Mononuclear cell (primary cell): ENCODE data around the gene PRKCQ. TPM values are rescaled to one million over a fixed set of nuclear protein-coding genes. Genes with fewer than 3 reads are reported as not detected.

ENCODE experiments used
- H3K27me3 ChIP-seq: 2 replicates; pipeline ENCODE4 v1.6.0; 2011; ENCODE audit warnings: low read length, control low read depth; ENCODE audit not compliant: insufficient read depth
- H3K4me1 ChIP-seq: 2 replicates; pipeline ENCODE4 v1.5.1; 2011; ENCODE audit warnings: mild to moderate bottlenecking, low read length, control low read depth; ENCODE audit not compliant: insufficient read depth
- H3K4me3 ChIP-seq: 2 replicates; pipeline ENCODE4 v1.5.1; 2011; ENCODE audit warnings: mild to moderate bottlenecking, low read length, moderate library complexity
- H3K9me3 ChIP-seq: 2 replicates; pipeline ENCODE4 v1.5.1; 2011; ENCODE audit warnings: low read depth, mild to moderate bottlenecking, control low read depth, low read length
- total RNA-seq: library from RNA; depleted of rRNA; stranded (reverse); fragments of >200 nt; gene quantifications from one replicate; pipeline ENCODE4 v1.2.3, GENCODE V29; 2012

The PRKCQ gene
- total RNA-seq, 1 donor, result 43.2 TPM

DNA sequence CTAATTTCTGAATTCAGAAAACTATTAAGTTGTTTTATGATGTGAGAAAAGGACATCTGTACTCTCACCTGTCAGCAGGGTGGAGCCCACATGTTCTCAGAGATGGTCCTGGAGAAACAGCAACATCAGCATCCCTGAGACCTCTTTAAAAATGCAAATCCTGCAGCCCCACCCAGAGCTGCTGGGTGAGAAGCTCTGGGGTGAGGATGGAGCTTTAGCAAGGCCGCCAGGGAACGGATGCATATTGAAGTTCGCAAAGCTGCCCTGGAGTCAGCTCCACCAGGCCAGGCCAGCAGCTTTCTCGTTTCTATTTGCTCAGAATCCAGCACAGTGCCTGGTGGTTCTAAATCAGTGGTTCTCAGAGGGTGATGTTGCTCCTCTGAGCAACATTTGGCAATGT, 49.1 kb downstream of the PRKCQ start:
- Histone ChIP-seq H3K4me1 (peaks cover 49% of the 10 kb centered on the region), H3K27me3 (no peaks in the 10 kb centered on the region), H3K4me3 (no peak overlapping the region), H3K9me3 (no peaks in the 10 kb centered on the region)

DNA sequence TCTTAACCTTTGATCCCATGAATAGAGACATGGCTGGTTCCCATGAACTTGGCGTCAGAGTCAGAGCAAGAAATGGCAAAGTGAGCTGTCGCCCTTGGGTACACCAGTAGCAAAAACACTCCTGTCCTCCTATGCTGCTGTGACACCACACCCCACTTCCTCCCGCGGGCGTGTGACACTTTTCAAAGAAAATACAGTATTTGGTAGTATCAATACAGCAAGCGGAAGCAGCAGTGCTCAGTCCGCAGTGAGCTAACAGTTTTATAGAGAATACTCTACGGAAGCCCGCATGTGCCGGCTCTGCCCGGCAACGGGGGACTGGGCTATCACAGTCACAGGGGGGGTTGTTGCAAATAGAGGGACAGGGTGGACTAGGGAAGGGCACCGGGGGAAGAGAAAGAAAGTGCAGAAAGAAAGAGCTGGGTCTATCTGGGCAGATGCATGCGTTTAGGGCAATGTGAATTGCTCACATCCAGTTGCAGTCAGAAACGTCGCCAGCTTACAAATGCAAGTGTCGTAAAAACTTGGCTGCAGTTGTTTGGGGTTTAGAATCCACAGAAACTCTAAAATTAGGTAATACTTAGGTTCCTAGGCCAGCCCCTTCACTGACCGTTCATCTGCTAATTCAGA, 49.8 kb downstream of the PRKCQ start:
- H3K4me1 ChIP-seq, result peaks cover 52% of the 10 kb centered on the region
- H3K27me3 ChIP-seq, result no peaks in the 10 kb centered on the region
- no peaks in the 10 kb centered on the region for H3K9me3 ChIP-seq
- no peak overlapping the region for H3K4me3 ChIP-seq

DNA sequence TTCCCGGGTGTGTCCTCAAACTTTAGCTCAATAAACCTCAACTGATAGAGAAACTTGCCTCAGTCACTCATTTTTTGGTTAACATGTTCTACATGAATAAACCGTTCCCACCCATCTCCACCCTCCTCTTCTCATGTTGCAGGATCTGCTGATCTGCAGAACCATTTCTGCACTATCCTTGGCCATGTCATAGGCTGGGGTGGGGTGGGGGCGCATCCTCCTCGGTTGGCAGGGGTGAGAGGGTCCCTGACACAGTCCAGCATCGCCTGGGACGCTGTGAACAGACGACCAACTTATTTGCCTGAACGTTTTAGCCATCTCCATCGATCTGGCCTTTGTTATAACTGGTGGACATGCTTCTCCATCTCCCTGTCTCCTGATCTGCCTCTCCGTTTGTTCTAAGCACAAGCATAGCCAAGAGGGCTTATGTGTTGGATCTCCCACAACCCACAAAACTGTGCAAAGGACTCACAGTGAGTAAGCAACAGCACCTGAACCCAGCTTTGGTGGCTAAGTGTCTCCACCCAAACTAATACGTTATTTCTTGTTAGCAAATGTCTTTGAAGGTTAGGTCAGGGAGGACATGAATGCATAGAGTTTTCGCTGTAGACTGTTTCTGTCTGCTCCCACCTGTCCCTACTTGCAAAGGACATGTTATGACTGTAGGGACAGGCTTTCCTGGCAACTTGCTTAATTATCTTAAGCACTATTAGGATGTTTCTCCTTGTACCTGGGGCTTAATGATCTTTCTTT, 51.7 kb downstream of the PRKCQ start:
- H3K4me1 ChIP-seq, result peaks cover 52% of the 10 kb centered on the region
- H3K4me3 ChIP-seq, result no peak overlapping the region
- H3K27me3 ChIP-seq, result no peaks in the 10 kb centered on the region
- no peaks in the 10 kb centered on the region for H3K9me3 ChIP-seq

DNA sequence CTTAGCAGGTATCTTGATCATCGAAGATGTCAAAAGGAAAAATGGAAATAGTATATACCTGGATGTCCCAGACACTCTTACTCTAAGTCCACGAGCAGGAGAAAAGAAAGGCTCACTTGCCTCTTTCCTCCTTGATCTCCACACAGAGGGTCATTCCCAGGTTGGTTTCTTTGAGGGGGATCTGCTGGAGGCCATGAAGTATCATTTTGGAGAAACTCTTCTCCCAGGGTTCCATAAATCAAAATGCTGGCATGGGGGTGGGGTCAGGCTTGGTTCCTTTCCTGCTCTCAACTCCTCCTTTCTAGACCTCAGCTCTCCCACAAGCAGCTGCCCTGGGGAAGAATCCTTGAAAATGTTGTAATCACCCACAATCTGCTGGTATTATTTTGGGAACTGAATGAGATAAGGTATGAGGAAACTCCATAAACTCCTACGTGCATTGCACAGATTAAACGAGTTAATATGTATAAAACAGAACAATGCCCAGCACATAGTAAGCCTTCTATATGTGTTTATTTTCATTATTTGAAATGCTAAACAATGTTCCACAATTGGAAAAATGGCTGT, 54.4 kb downstream of the PRKCQ start:
- H3K4me1 ChIP-seq, result peaks cover 38% of the 10 kb centered on the region
- H3K9me3 ChIP-seq, result no peaks in the 10 kb centered on the region
- H3K4me3 ChIP-seq, result no peak overlapping the region
- no peaks in the 10 kb centered on the region for H3K27me3 ChIP-seq

DNA sequence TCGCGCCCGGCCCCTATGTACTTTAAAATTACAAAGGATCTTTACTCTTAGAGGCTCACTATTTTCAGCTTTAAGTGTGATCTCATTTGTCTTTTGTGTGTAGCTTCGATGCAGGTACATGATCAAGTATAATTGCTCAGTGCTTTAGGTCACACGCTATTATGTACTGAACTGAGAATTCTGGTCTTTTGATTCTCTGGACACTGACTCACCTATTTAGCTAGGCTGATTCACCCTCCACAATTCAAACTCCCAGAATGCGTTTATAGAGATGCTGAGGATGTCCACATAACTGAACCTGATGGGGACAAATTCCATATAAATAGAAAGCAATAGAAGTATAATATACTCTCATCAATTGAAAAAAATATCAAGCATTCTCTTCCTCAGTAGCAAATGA, 57.8 kb downstream of the PRKCQ start:
- Histone ChIP-seq H3K4me1 (peaks cover 24% of the 10 kb centered on the region), H3K27me3 (no peaks in the 10 kb centered on the region), H3K4me3 (no peak overlapping the region), H3K9me3 (no peaks in the 10 kb centered on the region)

DNA sequence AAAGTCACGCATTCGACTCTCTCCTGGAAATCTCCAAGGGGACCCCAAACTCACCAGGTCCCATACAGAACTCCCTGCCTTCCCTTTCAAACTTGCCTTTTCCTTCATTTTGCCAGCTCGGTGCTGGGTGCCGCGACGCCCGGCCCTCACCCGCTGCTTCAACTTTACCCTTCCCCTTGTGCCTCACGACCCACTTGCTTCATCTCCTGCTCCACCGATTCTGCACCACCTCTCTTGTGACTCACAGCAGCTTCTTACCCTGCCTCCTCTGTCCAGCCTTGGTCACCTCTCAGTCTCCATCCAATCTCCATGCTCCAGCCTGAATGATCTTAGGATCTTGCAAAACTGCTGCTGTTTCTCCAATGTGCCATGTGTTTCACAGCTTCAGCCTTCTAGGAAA, 59.9 kb downstream of the PRKCQ start:
- peaks cover 34% of the 10 kb centered on the region for H3K4me1 ChIP-seq
- H3K9me3 ChIP-seq, result no peaks in the 10 kb centered on the region
- H3K27me3 ChIP-seq, result no peaks in the 10 kb centered on the region
- no peak overlapping the region for H3K4me3 ChIP-seq

DNA sequence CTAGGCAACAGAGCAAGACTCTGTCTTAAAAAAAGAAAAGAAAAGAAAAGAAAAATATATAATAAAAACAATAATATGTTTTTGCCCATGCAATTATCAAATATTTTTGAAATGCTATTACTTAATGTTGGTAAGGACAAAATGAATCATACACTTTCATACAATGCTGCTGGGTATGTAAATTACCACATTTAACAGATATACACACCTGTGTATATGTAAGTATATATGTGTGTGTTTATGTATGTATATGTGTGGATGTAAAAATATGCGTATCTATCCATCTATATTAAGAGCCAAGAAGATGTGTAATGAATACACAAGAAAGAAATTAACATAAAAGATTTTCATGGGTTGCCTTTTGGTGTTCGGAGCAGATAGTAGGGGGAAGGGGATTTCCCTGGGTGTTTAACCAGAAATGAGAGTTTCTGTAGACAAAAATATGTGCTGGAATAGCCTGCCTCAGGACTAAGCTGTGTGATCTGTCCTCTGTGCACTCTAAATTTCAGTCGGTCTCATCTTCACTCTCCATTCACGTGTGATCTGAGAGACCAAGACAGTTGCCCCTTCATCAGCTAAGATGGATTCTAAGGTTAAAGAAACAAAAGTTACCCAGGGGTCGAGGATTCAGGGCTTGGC, 61.2 kb downstream of the PRKCQ start:
- Histone ChIP-seq H3K9me3 (no peaks in the 10 kb centered on the region), H3K4me3 (no peak overlapping the region), H3K27me3 (no peaks in the 10 kb centered on the region), H3K4me1 (peaks cover 46% of the 10 kb centered on the region)

DNA sequence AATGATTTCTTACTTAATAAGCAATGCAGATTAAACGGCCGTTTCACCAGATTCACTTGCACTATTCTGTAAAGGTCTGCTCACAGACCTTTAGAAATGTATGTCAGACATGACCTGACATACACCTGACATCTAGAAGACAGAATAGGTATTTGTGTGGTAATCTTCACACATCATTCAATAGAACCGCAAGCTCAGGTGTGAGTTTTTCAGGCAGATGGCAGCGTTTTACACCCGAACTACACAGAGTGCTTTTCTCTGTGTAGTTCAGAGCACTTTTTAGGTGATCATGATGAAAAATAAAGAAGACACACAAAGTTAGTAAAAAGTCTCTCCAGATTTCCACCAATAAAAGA, 63.2 kb downstream of the PRKCQ start:
- peaks cover 60% of the 10 kb centered on the region for H3K4me1 ChIP-seq
- no peak overlapping the region for H3K4me3 ChIP-seq
- no peaks in the 10 kb centered on the region for H3K9me3 ChIP-seq
- H3K27me3 ChIP-seq, result no peaks in the 10 kb centered on the region

DNA sequence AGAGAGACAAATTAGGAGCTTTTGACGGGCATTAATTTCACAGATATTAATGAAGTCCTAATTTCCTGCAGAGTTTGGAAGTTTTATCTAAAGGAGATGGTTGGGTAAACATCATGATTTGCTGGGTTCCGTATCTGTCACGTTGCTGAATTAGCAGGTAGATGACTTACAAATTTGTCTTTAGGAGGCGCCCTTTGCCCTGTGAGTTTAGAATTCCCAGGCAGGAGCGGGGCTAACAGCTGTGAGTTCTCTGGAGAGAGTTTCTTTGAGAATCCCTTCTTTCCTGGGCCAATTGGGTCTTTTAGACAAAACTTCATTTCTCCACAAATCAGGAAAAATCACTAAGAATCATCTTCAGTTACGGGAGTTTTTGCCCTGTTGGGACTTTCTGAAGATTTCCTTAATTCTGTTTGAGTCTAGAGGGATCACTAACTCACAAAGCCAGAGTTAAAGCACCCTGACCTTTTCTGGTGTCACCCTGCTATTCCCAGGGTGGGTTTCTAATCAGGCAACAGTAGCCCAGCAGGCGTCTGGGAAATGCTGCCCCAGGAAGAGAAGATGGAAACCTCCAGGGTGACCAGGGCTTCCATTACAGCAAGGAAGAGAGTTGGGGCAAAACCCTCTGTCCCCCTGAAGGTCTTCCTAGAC, 63.7 kb downstream of the PRKCQ start:
- H3K4me3 ChIP-seq, result no peak overlapping the region
- H3K9me3 ChIP-seq, result no peaks in the 10 kb centered on the region
- no peaks in the 10 kb centered on the region for H3K27me3 ChIP-seq
- H3K4me1 ChIP-seq, result peaks cover 61% of the 10 kb centered on the region

DNA sequence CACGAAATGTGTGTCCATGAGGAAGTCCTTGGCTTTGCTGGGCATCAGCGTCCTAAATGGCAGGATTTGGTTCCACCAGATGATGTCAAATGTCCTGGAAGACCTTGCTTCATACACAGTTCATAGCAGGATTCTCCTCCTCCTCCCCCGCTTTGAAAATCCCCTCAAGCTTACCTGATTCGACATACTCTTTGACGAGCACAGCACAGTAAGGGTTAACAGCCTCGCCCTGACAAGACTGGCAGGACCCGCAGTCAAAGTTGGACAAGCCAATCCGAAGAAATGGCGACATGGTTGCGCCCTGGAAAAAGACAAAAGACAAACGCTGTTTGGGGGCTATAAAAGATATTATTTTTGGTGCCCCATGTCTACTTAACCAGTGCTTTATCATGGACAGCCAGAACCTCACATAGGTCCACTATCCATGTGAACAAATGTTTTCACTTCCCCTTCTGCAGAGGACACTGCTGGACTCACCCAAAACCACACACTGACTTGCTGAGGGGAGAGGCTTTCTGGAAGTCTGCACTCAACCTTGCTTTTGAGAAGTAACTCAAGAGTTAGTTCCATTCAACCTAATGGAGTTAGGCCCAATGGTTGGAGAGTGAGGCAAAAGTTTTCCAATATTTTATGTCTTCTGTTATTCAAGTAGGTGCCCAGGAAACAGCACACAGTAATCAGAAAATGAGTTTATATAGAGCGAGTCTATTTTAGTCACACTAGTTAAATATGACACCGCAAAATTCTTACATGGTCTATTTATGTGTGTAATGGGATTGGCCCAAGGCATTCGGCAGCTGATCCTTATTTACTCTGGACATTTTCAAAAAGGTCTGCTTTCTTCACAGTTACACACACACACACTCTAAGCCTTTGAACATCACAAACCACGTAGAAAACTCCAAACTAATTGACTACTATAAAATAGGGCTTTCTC, 65.0 kb downstream of the PRKCQ start:
- Histone ChIP-seq H3K4me3 (no peak overlapping the region), H3K9me3 (no peaks in the 10 kb centered on the region), H3K27me3 (no peaks in the 10 kb centered on the region), H3K4me1 (peaks cover 55% of the 10 kb centered on the region)

DNA sequence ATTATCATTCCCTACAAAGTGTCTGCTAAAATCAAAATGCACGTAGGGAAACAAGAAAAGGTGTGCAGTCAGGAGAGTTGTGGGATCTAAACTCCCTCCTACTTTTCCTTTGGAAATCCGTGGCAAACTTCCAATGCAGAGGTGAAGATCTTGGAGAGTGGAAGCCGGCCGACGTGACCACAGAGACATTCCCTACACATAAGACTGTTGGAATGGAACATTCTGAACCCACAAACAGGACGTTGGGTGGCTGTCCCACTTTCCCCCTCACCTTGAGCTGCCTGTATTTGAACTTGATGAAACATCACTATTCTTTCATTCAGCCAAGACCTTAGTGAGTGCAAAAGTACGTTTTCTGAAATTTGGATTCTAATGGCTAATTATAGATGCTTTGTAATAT, 65.9 kb downstream of the PRKCQ start:
- Histone ChIP-seq H3K27me3 (no peaks in the 10 kb centered on the region), H3K4me3 (no peak overlapping the region), H3K4me1 (peaks cover 46% of the 10 kb centered on the region), H3K9me3 (no peaks in the 10 kb centered on the region)

DNA sequence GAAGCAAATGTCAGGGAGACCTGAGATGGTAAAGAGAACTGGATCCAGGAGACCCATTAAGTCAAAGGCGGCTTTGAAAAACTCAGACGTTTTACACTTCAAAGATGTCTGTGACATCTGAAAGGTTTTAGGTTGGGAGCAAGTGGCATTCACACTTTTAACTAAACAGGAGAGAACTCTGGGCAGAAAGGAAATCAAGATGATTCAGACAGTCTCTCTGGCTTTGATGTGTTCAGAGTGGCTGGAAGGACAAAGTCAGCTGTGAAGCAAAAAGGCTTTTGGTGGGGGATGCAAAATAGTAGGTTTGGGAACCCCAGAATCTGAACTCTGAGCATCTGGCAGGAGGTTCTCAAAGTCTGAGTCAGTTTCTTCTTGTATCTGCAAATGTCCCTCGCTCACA, 66.6 kb downstream of the PRKCQ start:
- Histone ChIP-seq H3K4me3 (no peak overlapping the region), H3K4me1 (peaks cover 43% of the 10 kb centered on the region), H3K9me3 (no peaks in the 10 kb centered on the region), H3K27me3 (no peaks in the 10 kb centered on the region)

DNA sequence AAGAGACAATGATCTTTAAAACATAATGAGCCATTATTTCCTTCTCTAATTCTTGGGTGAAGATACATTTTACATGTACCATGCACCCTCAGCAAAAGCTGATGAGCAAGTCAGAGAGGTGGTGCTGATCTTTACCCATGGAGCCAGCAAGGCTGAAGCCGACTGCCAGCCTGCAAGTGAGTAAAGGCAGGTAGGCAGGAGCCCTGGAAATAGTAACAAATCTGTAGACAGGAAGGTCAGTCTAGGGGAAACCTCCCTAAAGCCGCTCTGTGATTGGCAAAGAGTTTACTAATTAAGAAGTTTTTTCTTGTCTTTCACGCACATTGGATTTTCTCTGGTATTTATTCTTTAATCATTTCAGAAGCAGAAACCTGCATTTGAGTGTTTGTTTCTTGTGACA, 67.9 kb downstream of the PRKCQ start:
- H3K4me1 ChIP-seq, result peaks cover 43% of the 10 kb centered on the region
- H3K27me3 ChIP-seq, result no peaks in the 10 kb centered on the region
- no peak overlapping the region for H3K4me3 ChIP-seq
- H3K9me3 ChIP-seq, result no peaks in the 10 kb centered on the region

DNA sequence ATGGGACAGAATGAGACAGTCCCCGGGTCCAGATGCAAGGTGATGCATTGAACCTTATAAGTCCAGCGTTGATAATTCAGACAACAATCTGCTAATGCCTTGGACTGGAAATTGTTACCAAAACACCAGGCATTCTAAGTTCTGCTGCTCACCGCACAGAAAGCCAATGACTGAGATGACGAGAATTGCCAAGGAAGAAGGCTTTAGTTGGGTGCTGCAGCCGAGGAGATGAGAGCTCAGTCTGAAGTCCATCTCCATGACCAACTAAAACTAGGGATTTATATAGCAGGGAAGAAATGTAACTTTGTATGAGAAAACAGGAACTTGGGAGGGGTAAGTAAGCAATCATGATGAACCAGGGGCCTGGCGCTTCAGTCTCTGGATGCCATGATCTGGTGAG, 68.7 kb downstream of the PRKCQ start:
- H3K27me3 ChIP-seq, result no peaks in the 10 kb centered on the region
- peaks cover 37% of the 10 kb centered on the region for H3K4me1 ChIP-seq

More for the DNA sequence above, 68.7 kb downstream of the PRKCQ start:
- Histone ChIP-seq H3K4me3 (no peak overlapping the region), H3K9me3 (no peaks in the 10 kb centered on the region)
